ENCODE results near the gene ACKR2. TPM values are rescaled to one million over a fixed set of nuclear protein-coding genes. Genes with fewer than 3 reads are reported as not detected.

The ACKR2 gene
- polyA plus RNA-seq, 1 of the 3 experiments (the other 2 are of a cell fraction), result 0.10 TPM

DNA sequence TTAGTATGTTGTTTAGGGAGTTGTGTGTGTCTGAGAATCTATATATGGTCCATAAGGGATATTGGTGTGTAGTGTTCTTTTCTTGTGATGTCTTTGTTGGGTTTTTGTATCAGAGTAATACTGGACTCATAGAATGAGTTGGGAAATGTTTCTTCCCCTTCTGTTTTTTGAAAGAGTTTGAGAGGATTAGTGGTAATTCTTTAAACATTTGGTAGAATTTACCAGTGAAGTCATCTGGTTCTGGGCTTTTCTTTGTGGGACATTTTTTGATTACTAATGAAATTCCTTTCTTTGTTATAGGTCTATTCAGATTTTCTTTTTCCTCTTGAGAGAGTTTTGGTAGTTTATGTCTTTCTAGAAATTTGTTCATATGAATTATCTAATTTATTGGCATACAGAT is 16.9 kb downstream of the ACKR2 start:
- H3K4me1 ChIP-seq (ENCODE audit: control insufficient read depth in 1 of 2, insufficient read depth in 2 of 2, low read depth in 1 of 2, low read length in 1 of 2), result peaks cover 0 to 4% of the 10 kb centered on the region in 2 experiments; a peak in 2 of 4 replicates
- H3K4me2 ChIP-seq, result no peak overlapping the region
- H3K4me3 ChIP-seq (ENCODE audit: low read depth in 2 of 2, low read length in 1 of 2), result no peak overlapping the region
- H3F3A ChIP-seq (replicated peaks; ENCODE audit: insufficient read depth), result no peaks in the 10 kb centered on the region
- H3K27me3 ChIP-seq (ENCODE audit: insufficient read depth), result no peaks in the 10 kb centered on the region; the same call in 1 of the 2 replicates
- no peak overlapping the region for H3K27ac ChIP-seq (ENCODE audit: low read depth in 2 of 2, low read length in 1 of 2)
- H3K36me3 ChIP-seq (replicated peaks in 1 of 2; ENCODE audit: control insufficient read depth in 1 of 2, insufficient read depth in 2 of 2, low read length in 1 of 2), result no peaks in the 10 kb centered on the region
- H3K9me3 ChIP-seq, result no peaks in the 10 kb centered on the region
- H3K9me2 ChIP-seq, result no peaks in the 10 kb centered on the region
- no peaks in the 10 kb centered on the region for H4K20me1 ChIP-seq (ENCODE audit: insufficient read depth)
- POLR2A ChIA-PET, result no interaction called here
- no peak for DNase-seq
- H3K9ac ChIP-seq, result no peak overlapping the region
- no peaks in the 10 kb centered on the region for H3K79me2 ChIP-seq (ENCODE audit: insufficient read depth)
- CTCF ChIA-PET, result interaction anchor here (1.0 kb wide), 1 partner anchor 597 kb away, joined by 3 read pairs; no protein-coding TSS in a partner anchor
- no peak overlapping the region for H2AFZ ChIP-seq (ENCODE audit: low read depth)
- TF ChIP-seq FOXJ3 (CRISPR knock-in tag; IDR thresholded peaks at IDR 0.05) (no peak), TEAD4 (IDR thresholded peaks at IDR 0.05; ENCODE audit: borderline replicate concordance, insufficient read depth) (no peak)
- TF ChIP-seq, protein P1, sequence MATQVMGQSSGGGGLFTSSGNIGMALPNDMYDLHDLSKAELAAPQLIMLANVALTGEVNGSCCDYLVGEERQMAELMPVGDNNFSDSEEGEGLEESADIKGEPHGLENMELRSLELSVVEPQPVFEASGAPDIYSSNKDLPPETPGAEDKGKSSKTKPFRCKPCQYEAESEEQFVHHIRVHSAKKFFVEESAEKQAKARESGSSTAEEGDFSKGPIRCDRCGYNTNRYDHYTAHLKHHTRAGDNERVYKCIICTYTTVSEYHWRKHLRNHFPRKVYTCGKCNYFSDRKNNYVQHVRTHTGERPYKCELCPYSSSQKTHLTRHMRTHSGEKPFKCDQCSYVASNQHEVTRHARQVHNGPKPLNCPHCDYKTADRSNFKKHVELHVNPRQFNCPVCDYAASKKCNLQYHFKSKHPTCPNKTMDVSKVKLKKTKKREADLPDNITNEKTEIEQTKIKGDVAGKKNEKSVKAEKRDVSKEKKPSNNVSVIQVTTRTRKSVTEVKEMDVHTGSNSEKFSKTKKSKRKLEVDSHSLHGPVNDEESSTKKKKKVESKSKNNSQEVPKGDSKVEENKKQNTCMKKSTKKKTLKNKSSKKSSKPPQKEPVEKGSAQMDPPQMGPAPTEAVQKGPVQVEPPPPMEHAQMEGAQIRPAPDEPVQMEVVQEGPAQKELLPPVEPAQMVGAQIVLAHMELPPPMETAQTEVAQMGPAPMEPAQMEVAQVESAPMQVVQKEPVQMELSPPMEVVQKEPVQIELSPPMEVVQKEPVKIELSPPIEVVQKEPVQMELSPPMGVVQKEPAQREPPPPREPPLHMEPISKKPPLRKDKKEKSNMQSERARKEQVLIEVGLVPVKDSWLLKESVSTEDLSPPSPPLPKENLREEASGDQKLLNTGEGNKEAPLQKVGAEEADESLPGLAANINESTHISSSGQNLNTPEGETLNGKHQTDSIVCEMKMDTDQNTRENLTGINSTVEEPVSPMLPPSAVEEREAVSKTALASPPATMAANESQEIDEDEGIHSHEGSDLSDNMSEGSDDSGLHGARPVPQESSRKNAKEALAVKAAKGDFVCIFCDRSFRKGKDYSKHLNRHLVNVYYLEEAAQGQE (IDR thresholded peaks at IDR 0.05; ENCODE audit: low read depth, low read length), result no peak

DNA sequence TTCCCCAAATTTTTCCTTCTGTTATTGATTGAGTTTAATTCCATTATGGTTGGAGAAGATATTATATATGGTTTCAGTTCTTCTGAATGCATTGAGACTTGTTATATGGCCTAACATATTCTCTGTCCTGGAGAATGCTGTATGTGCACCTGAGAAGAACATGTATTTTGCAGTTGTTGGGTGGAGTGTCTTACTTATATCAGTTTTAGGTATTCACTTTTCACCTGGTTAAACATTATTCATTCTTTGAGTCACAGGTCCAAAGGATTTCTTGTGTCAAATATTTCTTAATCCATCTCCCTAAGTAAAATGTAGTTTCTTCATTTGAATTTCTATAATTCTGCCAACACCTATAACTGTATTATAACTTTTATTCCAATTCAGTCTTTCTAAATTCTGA is 17.8 kb downstream of the ACKR2 start:
- ChIA-PET POLR2A (no interaction called here), CTCF (no interaction called here)
- no peak overlapping the region for H3K9ac ChIP-seq
- H3K9me2 ChIP-seq, result no peaks in the 10 kb centered on the region
- H3K27ac ChIP-seq (ENCODE audit: low read depth in 2 of 2, low read length in 1 of 2), result no peak overlapping the region
- H3K9me3 ChIP-seq, result no peaks in the 10 kb centered on the region
- no peaks in the 10 kb centered on the region for H4K20me1 ChIP-seq (ENCODE audit: insufficient read depth)
- no peak for DNase-seq
- no peaks in the 10 kb centered on the region for H3K36me3 ChIP-seq (replicated peaks in 1 of 2; ENCODE audit: control insufficient read depth in 1 of 2, insufficient read depth in 2 of 2, low read length in 1 of 2)
- no peak overlapping the region for H3K4me2 ChIP-seq
- H3K79me2 ChIP-seq (ENCODE audit: insufficient read depth), result no peaks in the 10 kb centered on the region
- H2AFZ ChIP-seq (ENCODE audit: low read depth), result no peak overlapping the region
- H3K27me3 ChIP-seq (ENCODE audit: insufficient read depth), result no peaks in the 10 kb centered on the region; the same call in 1 of the 2 replicates
- H3K4me1 ChIP-seq (ENCODE audit: control insufficient read depth in 1 of 2, insufficient read depth in 2 of 2, low read depth in 1 of 2, low read length in 1 of 2), result peaks cover 0 to 6% of the 10 kb centered on the region in 2 experiments; a peak in 2 of 4 replicates
- no peaks in the 10 kb centered on the region for H3F3A ChIP-seq (replicated peaks; ENCODE audit: insufficient read depth)
- TF ChIP-seq, protein P2, sequence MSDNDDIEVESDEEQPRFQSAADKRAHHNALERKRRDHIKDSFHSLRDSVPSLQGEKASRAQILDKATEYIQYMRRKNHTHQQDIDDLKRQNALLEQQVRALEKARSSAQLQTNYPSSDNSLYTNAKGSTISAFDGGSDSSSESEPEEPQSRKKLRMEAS (IDR thresholded peaks at IDR 0.05; ENCODE audit: low read depth), result no peak
- TF ChIP-seq POLR2AphosphoS5 (IDR thresholded peaks at IDR 0.05; ENCODE audit: low read depth, low read length) (no peak), NFIC (IDR thresholded peaks at IDR 0.05; ENCODE audit: borderline replicate concordance) (no peak), GABPA (IDR thresholded peaks at IDR 0.05; ENCODE audit: low read depth) (no peak), RFX5 (IDR thresholded peaks at IDR 0.05; ENCODE audit: low read length) (no peak), FOXJ3 (CRISPR knock-in tag; IDR thresholded peaks at IDR 0.05) (no peak), CHD2 (IDR thresholded peaks at IDR 0.05; ENCODE audit: low read length, partially characterized antibody) (no peak)
- TF ChIP-seq, protein P3, sequence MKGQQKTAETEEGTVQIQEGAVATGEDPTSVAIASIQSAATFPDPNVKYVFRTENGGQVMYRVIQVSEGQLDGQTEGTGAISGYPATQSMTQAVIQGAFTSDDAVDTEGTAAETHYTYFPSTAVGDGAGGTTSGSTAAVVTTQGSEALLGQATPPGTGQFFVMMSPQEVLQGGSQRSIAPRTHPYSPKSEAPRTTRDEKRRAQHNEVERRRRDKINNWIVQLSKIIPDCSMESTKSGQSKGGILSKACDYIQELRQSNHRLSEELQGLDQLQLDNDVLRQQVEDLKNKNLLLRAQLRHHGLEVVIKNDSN (IDR thresholded peaks at IDR 0.05; ENCODE audit: borderline replicate concordance, low read depth), result no peak
- TF ChIP-seq, protein P1 (IDR thresholded peaks at IDR 0.05; ENCODE audit: low read depth, low read length), result no peak
- H3K4me3 ChIP-seq (ENCODE audit: low read depth in 2 of 2, low read length in 1 of 2), result no peak overlapping the region
